Measurements from ENCODE around the gene FKRP. TPM values are rescaled to one million over a fixed set of nuclear protein-coding genes. Genes with fewer than 3 reads are reported as not detected.

FKRP gene
- total and polyA plus RNA-seq, 2 of the 13 experiments (the other 11 are each of a cell fraction or from before 2014, with no cell fraction given), result 7.3 to 9.8 TPM

DNA sequence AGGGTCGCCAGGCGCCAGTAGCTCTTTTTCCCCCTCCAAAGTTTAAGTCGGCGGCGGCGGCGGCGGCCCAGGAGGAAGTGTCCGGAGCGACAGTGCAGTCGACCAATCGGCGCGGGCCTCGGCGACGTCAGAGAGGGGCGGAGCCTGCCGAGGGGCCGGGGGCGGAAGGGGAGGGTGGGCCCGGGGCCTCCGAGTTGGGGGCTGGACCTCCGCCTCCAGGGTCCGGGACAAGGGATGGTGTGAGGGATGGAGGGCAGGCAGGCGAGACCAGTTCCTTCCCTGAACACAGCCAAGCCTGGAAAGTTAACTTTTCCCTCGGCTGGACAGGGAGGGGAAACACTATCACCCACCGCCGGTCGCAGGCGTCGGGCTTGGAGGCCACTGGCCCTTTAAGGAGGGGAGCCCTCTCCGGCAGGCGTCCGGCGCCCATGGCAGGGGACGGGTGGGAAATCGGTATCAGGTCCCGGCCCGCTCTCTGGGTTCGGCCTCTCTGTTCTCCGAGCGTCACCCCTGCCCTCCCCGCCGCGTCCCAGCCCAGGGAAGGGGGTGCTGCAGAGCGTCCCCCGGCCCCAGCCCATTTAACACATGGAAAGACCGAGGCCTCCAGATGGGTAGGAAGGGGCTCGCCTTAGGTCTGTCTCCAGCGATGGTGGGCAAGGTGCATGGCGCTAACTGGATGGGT lies 28.7 kb upstream of the FKRP start, which contains the start of gene PRKD2 (continued):
- TF ChIP-seq, protein P1, sequence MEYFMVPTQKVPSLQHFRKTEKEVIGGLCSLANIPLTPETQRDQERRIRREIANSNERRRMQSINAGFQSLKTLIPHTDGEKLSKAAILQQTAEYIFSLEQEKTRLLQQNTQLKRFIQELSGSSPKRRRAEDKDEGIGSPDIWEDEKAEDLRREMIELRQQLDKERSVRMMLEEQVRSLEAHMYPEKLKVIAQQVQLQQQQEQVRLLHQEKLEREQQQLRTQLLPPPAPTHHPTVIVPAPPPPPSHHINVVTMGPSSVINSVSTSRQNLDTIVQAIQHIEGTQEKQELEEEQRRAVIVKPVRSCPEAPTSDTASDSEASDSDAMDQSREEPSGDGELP (IDR thresholded peaks at IDR 0.05; ENCODE audit: borderline replicate concordance, low read depth), result no peak
- TF ChIP-seq, protein P2, sequence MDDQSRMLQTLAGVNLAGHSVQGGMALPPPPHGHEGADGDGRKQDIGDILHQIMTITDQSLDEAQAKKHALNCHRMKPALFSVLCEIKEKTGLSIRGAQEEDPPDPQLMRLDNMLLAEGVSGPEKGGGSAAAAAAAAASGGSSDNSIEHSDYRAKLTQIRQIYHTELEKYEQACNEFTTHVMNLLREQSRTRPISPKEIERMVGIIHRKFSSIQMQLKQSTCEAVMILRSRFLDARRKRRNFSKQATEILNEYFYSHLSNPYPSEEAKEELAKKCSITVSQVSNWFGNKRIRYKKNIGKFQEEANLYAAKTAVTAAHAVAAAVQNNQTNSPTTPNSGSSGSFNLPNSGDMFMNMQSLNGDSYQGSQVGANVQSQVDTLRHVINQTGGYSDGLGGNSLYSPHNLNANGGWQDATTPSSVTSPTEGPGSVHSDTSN (CRISPR knock-in tag; IDR thresholded peaks at IDR 0.05; ENCODE audit: borderline replicate concordance), result peak; percentile 61; the same call in 1 of the 2 replicates
- TF ChIP-seq, protein P3, sequence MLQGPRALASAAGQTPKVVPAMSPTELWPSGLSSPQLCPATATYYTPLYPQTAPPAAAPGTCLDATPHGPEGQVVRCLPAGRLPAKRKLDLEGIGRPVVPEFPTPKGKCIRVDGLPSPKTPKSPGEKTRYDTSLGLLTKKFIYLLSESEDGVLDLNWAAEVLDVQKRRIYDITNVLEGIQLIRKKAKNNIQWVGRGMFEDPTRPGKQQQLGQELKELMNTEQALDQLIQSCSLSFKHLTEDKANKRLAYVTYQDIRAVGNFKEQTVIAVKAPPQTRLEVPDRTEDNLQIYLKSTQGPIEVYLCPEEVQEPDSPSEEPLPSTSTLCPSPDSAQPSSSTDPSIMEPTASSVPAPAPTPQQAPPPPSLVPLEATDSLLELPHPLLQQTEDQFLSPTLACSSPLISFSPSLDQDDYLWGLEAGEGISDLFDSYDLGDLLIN (CRISPR knock-in tag; IDR thresholded peaks at IDR 0.05; ENCODE audit: borderline replicate concordance), result no peak
- no peak for TF ChIP-seq SP1 (IDR thresholded peaks at IDR 0.05)
- TF ChIP-seq SP1 (CRISPR knock-in tag; IDR thresholded peaks at IDR 0.05), result peak; percentile 75
- TF ChIP-seq DR1 (CRISPR knock-in tag; IDR thresholded peaks at IDR 0.05), result no peak
- TF ChIP-seq ZNF292 (CRISPR knock-in tag; IDR thresholded peaks at IDR 0.05; ENCODE audit: borderline replicate concordance, low read depth), result no peak
- TF ChIP-seq ZBTB3 (CRISPR knock-in tag; IDR thresholded peaks at IDR 0.05; ENCODE audit: borderline replicate concordance, low read depth), result no peak
- no peak for TF ChIP-seq KLF6 (CRISPR knock-in tag; IDR thresholded peaks at IDR 0.05)
- TF ChIP-seq, protein P4, sequence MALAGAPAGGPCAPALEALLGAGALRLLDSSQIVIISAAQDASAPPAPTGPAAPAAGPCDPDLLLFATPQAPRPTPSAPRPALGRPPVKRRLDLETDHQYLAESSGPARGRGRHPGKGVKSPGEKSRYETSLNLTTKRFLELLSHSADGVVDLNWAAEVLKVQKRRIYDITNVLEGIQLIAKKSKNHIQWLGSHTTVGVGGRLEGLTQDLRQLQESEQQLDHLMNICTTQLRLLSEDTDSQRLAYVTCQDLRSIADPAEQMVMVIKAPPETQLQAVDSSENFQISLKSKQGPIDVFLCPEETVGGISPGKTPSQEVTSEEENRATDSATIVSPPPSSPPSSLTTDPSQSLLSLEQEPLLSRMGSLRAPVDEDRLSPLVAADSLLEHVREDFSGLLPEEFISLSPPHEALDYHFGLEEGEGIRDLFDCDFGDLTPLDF (CRISPR knock-in tag; IDR thresholded peaks at IDR 0.05), result no peak
- TF ChIP-seq, protein P5, sequence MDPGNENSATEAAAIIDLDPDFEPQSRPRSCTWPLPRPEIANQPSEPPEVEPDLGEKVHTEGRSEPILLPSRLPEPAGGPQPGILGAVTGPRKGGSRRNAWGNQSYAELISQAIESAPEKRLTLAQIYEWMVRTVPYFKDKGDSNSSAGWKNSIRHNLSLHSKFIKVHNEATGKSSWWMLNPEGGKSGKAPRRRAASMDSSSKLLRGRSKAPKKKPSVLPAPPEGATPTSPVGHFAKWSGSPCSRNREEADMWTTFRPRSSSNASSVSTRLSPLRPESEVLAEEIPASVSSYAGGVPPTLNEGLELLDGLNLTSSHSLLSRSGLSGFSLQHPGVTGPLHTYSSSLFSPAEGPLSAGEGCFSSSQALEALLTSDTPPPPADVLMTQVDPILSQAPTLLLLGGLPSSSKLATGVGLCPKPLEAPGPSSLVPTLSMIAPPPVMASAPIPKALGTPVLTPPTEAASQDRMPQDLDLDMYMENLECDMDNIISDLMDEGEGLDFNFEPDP (CRISPR knock-in tag; conservative IDR thresholded peaks at IDR 0.05), result no peak
- no peak for TF ChIP-seq SP140L (CRISPR knock-in tag; IDR thresholded peaks at IDR 0.05; ENCODE audit: borderline replicate concordance)
- TF ChIP-seq ZNF530 (CRISPR knock-in tag; IDR thresholded peaks at IDR 0.05; ENCODE audit: low read depth), result no peak
- peak; percentile 18 for TF ChIP-seq TEAD3 (CRISPR knock-in tag; optimal IDR thresholded peaks at IDR 0.05; ENCODE audit: borderline replicate concordance)
- no peak for TF ChIP-seq TGIF2 (CRISPR knock-in tag; IDR thresholded peaks at IDR 0.05)
- TF ChIP-seq ZNF296 (CRISPR knock-in tag; conservative IDR thresholded peaks at IDR 0.05), result no peak
- TF ChIP-seq HNF4G (IDR thresholded peaks at IDR 0.05; ENCODE audit: borderline replicate concordance, low read depth, low read length), result no peak
- TF ChIP-seq HNF4G (CRISPR knock-in tag; IDR thresholded peaks at IDR 0.05; ENCODE audit: borderline replicate concordance, low read depth), result peak; percentile 25; the same call in 1 of the 2 replicates
- no peak for TF ChIP-seq NR3C1 (CRISPR knock-in tag; IDR thresholded peaks at IDR 0.05)
- 0 out of 2 replicates have a peak, but pooled peaks have one; percentile 8 for TF ChIP-seq FOXA3 (CRISPR knock-in tag; IDR thresholded peaks at IDR 0.05)
- TF ChIP-seq ZNF891 (CRISPR knock-in tag; IDR thresholded peaks at IDR 0.05), result peak; percentile 42
- TF ChIP-seq RORA (CRISPR knock-in tag; IDR thresholded peaks at IDR 0.05), result no peak
- TF ChIP-seq KDM2A (CRISPR knock-in tag; IDR thresholded peaks at IDR 0.05; ENCODE audit: borderline replicate concordance, low read depth), result peak; percentile 92; the same call in 1 of the 2 replicates
- TF ChIP-seq SAP130 (CRISPR knock-in tag; IDR thresholded peaks at IDR 0.05; ENCODE audit: low read depth), result peak; percentile 50
- no peak for TF ChIP-seq TMF1 (CRISPR knock-in tag; IDR thresholded peaks at IDR 0.05; ENCODE audit: low read depth)
- peak; percentile 43 for TF ChIP-seq THAP11 (CRISPR knock-in tag; IDR thresholded peaks at IDR 0.05)
- TF ChIP-seq PHF8 (CRISPR knock-in tag; IDR thresholded peaks at IDR 0.05), result peak; percentile 68
